Neural progenitor cell (in vitro differentiated cells): ENCODE measurements around the gene CAPRIN1. TPM values are rescaled to one million over a fixed set of nuclear protein-coding genes. Genes with fewer than 3 reads are reported as not detected.
"Not testable (repeated sequence)": the region's sequence is repeated elsewhere in the genome, so short reads cannot be mapped to it uniquely, and the experiment has no call there.

Experiments
- DNase-seq: peaks from one replicate; pipeline ENCODE4 v3.0.0-alpha.2; 2016; ENCODE audit warnings: low spot score
- H2AFZ ChIP-seq: fragments of 200-600 bp; sonication (generic); replicated peaks from 2 replicates; pipeline ENCODE4 v1.6.1; 2016; ENCODE audit warnings: antibody characterized with exemption
- H3F3A ChIP-seq: fragments of 200-600 bp; sonication (generic); 2 replicates; pipeline ENCODE4 v1.6.1; 2016; ENCODE audit warnings: antibody characterized with exemption, low read depth
- H3K27ac ChIP-seq: fragments of 200-600 bp; sonication (generic); 2 replicates; pipeline ENCODE4 v1.5.1; 2016; ENCODE audit warnings: mild to moderate bottlenecking
- H3K27me3 ChIP-seq: fragments of 200-600 bp; sonication (generic); 2 replicates; pipeline ENCODE4 v1.6.1; 2016; ENCODE audit warnings: mild to moderate bottlenecking, moderate library complexity
- H3K36me3 ChIP-seq: fragments of 200-600 bp; sonication (generic); 2 replicates; pipeline ENCODE4 v1.5.1; 2016
- H3K4me1 ChIP-seq: fragments of 200-600 bp; sonication (generic); 2 replicates; pipeline ENCODE4 v1.6.1; 2016; ENCODE audit warnings: mixed run types
- H3K4me2 ChIP-seq: fragments of 200-600 bp; sonication (generic); 2 replicates; pipeline ENCODE4 v1.6.1; 2016
- H3K4me3 ChIP-seq: fragments of 200-600 bp; sonication (generic); 2 replicates; pipeline ENCODE4 v1.5.1; 2016
- H3K79me2 ChIP-seq: fragments of 200-600 bp; sonication (generic); 2 replicates; pipeline ENCODE4 v1.6.1; 2016; ENCODE audit warnings: low read depth
- H3K9ac ChIP-seq: fragments of 200-600 bp; sonication (generic); 2 replicates; pipeline ENCODE4 v1.6.1; 2016
- H3K9me3 ChIP-seq: fragments of 200-600 bp; sonication (generic); 2 replicates; pipeline ENCODE4 v1.5.1; 2016; ENCODE audit warnings: low read depth
- H4K20me1 ChIP-seq: fragments of 200-600 bp; sonication (generic); 2 replicates; pipeline ENCODE4 v1.6.1; 2016; ENCODE audit warnings: low read depth
- H3K27ac Mint-ChIP-seq: 3 replicates; pipeline ENCODE4 v1.8.0; 2021; ENCODE audit warnings: mixed read lengths
- H3K27me3 Mint-ChIP-seq: 2 replicates; pipeline ENCODE4 v1.8.0; 2022; ENCODE audit warnings: low read depth, mild to moderate bottlenecking, inconsistent platforms, moderate library complexity, mixed read lengths; ENCODE audit not compliant: insufficient read depth
- H3K36me3 Mint-ChIP-seq: 3 replicates; pipeline ENCODE4 v1.8.0; 2021; ENCODE audit warnings: mixed read lengths
- H3K4me1 Mint-ChIP-seq: 3 replicates; pipeline ENCODE4 v1.8.0; 2021; ENCODE audit warnings: mixed read lengths
- H3K4me3 Mint-ChIP-seq: 3 replicates; pipeline ENCODE4 v1.8.0; 2021; ENCODE audit warnings: mild to moderate bottlenecking, moderate library complexity, mixed read lengths
- H3K9me3 Mint-ChIP-seq: 3 replicates; pipeline ENCODE4 v1.8.0; 2020; ENCODE audit warnings: mixed read lengths
- CTCF ChIP-seq: fragments of 200-600 bp; sonication (generic); IDR thresholded peaks from 2 replicates; pipeline ENCODE4 v1.5.1; 2017; ENCODE audit warnings: antibody characterized with exemption, mild to moderate bottlenecking
- EZH2 ChIP-seq: fragments of 200-600 bp; sonication (generic); IDR thresholded peaks from 2 replicates; pipeline ENCODE4 v1.6.1; 2017; ENCODE audit warnings: antibody characterized with exemption, mild to moderate bottlenecking, moderate library complexity
- EZH2phosphoT487 ChIP-seq: fragments of 200-600 bp; sonication (generic); IDR thresholded peaks from 2 replicates; pipeline ENCODE4 v1.6.1; 2017; ENCODE audit warnings: antibody characterized with exemption
- total RNA-seq: library from RNA; depleted of rRNA; stranded (reverse); fragments of >200 nt; gene quantifications from 2 replicates; pipeline ENCODE4 v1.2.3, GENCODE V29; 2015; ENCODE audit warnings: low replicate concordance

CAPRIN1 gene
- total RNA-seq, 1 donor from 2014 or later: 498 TPM

GRCh38 chr11:34064291-34064690, 12.8 kb downstream of the CAPRIN1 start:
- H3K27ac Mint-ChIP-seq: no peak overlapping the region
- H3K36me3 Mint-ChIP-seq: peaks cover 27% of the 10 kb centered on the region
- H3K4me2 ChIP-seq: no peak overlapping the region
- TF ChIP-seq EZH2: no peak
- no peak for TF ChIP-seq EZH2phosphoT487
- TF ChIP-seq CTCF: no peak
- H4K20me1 ChIP-seq: peaks cover 99% of the 10 kb centered on the region
- no peaks in the 10 kb centered on the region for H3K27me3 ChIP-seq
- H3K36me3 ChIP-seq: peaks cover 8% of the 10 kb centered on the region
- peaks cover 3% of the 10 kb centered on the region for H3K4me1 Mint-ChIP-seq
- no peak overlapping the region for H3K4me3 ChIP-seq
- H3K9me3 ChIP-seq: no peaks in the 10 kb centered on the region
- no peaks in the 10 kb centered on the region for H3K9me3 Mint-ChIP-seq
- no peak overlapping the region for H3K4me3 Mint-ChIP-seq
- no peaks in the 10 kb centered on the region for H3K4me1 ChIP-seq
- H3K27me3 Mint-ChIP-seq: no peaks in the 10 kb centered on the region
- peaks cover 100% of the 10 kb centered on the region for H3K79me2 ChIP-seq
- no peaks in the 10 kb centered on the region for H3F3A ChIP-seq
- H2AFZ ChIP-seq: no peak overlapping the region
- no peak overlapping the region for H3K27ac ChIP-seq
- no peak for DNase-seq
- H3K9ac ChIP-seq: no peak overlapping the region

GRCh38 chr11:34065505-34066203, 14.1 kb downstream of the CAPRIN1 start:
- peaks cover 23% of the 10 kb centered on the region for H3K36me3 Mint-ChIP-seq
- Histone ChIP-seq H3K4me2 (no peak overlapping the region), H3K27me3 (no peaks in the 10 kb centered on the region), H4K20me1 (peaks cover 99% of the 10 kb centered on the region), H3K9me3 (no peaks in the 10 kb centered on the region), H3K36me3 (peaks cover 3% of the 10 kb centered on the region), H3K4me3 (no peak overlapping the region), H3F3A (no peaks in the 10 kb centered on the region), H2AFZ (no peak overlapping the region), H3K4me1 (no peaks in the 10 kb centered on the region), H3K79me2 (peaks cover 100% of the 10 kb centered on the region), H3K27ac (peak overlapping the region; percentile 13), H3K9ac (no peak overlapping the region)
- no peak overlapping the region for H3K27ac Mint-ChIP-seq
- H3K27me3 Mint-ChIP-seq: no peaks in the 10 kb centered on the region
- H3K4me1 Mint-ChIP-seq: peaks cover 5% of the 10 kb centered on the region
- TF ChIP-seq CTCF (peak; percentile 8), EZH2phosphoT487 (no peak), EZH2 (no peak)
- DNase-seq: no peak
- H3K4me3 Mint-ChIP-seq: no peak overlapping the region
- no peaks in the 10 kb centered on the region for H3K9me3 Mint-ChIP-seq

- not testable (repeated sequence) for H3K4me1 Mint-ChIP-seq, DNase-seq, H3K9ac ChIP-seq, H3K4me2 ChIP-seq, H3K9me3 Mint-ChIP-seq, H3K27ac ChIP-seq, H3K27ac Mint-ChIP-seq, H3K9me3 ChIP-seq, H3F3A ChIP-seq, H3K27me3 ChIP-seq, H3K27me3 Mint-ChIP-seq, H2AFZ ChIP-seq, H3K36me3 ChIP-seq, H3K4me1 ChIP-seq, H3K4me3 ChIP-seq, H3K4me3 Mint-ChIP-seq
- peaks cover 100% of the 10 kb centered on the region for H3K79me2 ChIP-seq
- peaks cover 24% of the 10 kb centered on the region for H3K36me3 Mint-ChIP-seq
- H4K20me1 ChIP-seq: peaks cover 99% of the 10 kb centered on the region
These were observed 15.2 kb downstream of the CAPRIN1 start for GRCh38 chr11:34066766-34067165.

GRCh38 chr11:34067383-34068065, 16.0 kb downstream of the CAPRIN1 start:
- Mint-ChIP-seq H3K27ac (no peak overlapping the region), H3K4me1 (peaks cover 2% of the 10 kb centered on the region), H3K27me3 (no peaks in the 10 kb centered on the region), H3K36me3 (peaks cover 22% of the 10 kb centered on the region), H3K4me3 (no peak overlapping the region), H3K9me3 (no peaks in the 10 kb centered on the region)
- H3K4me3 ChIP-seq: no peak overlapping the region
- no peak overlapping the region for H3K4me2 ChIP-seq
- H3K9ac ChIP-seq: no peak overlapping the region
- no peak for DNase-seq
- no peaks in the 10 kb centered on the region for H3F3A ChIP-seq
- no peak overlapping the region for H2AFZ ChIP-seq
- H3K27ac ChIP-seq: no peak overlapping the region
- H3K27me3 ChIP-seq: no peaks in the 10 kb centered on the region
- H3K79me2 ChIP-seq: peaks cover 100% of the 10 kb centered on the region
- peaks cover 98% of the 10 kb centered on the region for H4K20me1 ChIP-seq
- no peaks in the 10 kb centered on the region for H3K4me1 ChIP-seq
- peaks cover 10% of the 10 kb centered on the region for H3K36me3 ChIP-seq
- H3K9me3 ChIP-seq: no peaks in the 10 kb centered on the region
- TF ChIP-seq EZH2phosphoT487 (no peak), EZH2 (no peak), CTCF (no peak)
